Tibial artery (tissue), 4 donors: ENCODE data around the gene NDNF.

Experiments
- DNase-seq, 2 donors: peaks; one replicate each; pipeline ENCODE4 v3.0.0-alpha.2; 2019
- H3K27ac ChIP-seq, 2 donors: fragments of 200-600 bp; sonication (generic) in 1 of 2; 1 replicate in 1 of 2; 2 replicates in 1 of 2; pipeline ENCODE4 v1.5.1; 2018 to 2019; ENCODE audit warnings: mild to moderate bottlenecking in 1 of 2
- H3K27me3 ChIP-seq, 2 donors: fragments of 200-600 bp; sonication (generic) in 1 of 2; one replicate each; pipeline versions ENCODE4 v1.5.1 to v1.6.0; 2016 to 2019
- H3K36me3 ChIP-seq, 3 donors: fragments of 200-600 bp; sonication (generic) in 2 of 3; one replicate each; pipeline ENCODE4 v1.5.1; 2016 to 2019; ENCODE audit warnings: mild to moderate bottlenecking in 2 of 3
- H3K4me1 ChIP-seq, 4 donors: fragments of 200-600 bp; sonication (generic) in 2 of 4; 1 replicate in 3 of 4; 2 replicates in 1 of 4; pipeline ENCODE4 v1.5.1; 2016 to 2019
- H3K4me3 ChIP-seq, 2 donors: fragments of 200-600 bp; sonication (generic) in 1 of 2; 1 replicate in 1 of 2; 2 replicates in 1 of 2; pipeline ENCODE4 v1.5.1; 2018 to 2019; ENCODE audit warnings: mild to moderate bottlenecking in 2 of 2
- H3K9me3 ChIP-seq, 3 donors: fragments of 200-600 bp; sonication (generic) in 1 of 3; one replicate each; pipeline ENCODE4 v1.5.1; 2016 to 2019
- intact Hi-C: fragments of 100-400 bp; cut with DNase I; formaldehyde crosslinking; loops from one replicate; pipeline ENCODE4 v1.15.0; 2023; ENCODE audit warnings: low total_unique reads
- TF ChIP-seq, protein P1 (sequence below), 2 experiments: fragments of 200-600 bp in 1 of 2; fragments of 450-650 bp in 1 of 2; IDR thresholded peaks; one replicate each; pipeline ENCODE4 v1.5.1; 2017 to 2019; ENCODE audit warnings: antibody characterized with exemption in 2 of 2, mild to moderate bottlenecking in 1 of 2, moderate library complexity in 1 of 2

The NDNF gene

DNA sequence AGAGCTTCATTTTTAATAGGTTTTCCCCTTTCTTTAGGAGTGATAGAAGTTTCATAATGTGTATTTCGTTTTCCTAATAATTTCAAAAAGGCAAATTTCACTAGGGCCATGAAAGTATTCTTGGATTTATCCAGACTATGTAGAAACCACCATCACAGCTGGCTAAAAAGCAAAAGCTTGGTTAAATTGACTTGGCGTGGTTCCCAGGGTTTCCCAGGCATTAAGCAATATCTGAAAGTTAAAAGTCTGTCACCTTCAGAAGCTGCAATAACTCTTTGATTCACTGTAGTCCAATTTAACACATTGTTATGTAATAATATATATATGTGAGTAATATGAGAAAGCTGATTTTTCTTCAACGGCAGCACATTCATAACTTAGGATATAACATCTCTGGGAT lies 38.3 kb downstream of the NDNF start:
- TF ChIP-seq, protein P1, sequence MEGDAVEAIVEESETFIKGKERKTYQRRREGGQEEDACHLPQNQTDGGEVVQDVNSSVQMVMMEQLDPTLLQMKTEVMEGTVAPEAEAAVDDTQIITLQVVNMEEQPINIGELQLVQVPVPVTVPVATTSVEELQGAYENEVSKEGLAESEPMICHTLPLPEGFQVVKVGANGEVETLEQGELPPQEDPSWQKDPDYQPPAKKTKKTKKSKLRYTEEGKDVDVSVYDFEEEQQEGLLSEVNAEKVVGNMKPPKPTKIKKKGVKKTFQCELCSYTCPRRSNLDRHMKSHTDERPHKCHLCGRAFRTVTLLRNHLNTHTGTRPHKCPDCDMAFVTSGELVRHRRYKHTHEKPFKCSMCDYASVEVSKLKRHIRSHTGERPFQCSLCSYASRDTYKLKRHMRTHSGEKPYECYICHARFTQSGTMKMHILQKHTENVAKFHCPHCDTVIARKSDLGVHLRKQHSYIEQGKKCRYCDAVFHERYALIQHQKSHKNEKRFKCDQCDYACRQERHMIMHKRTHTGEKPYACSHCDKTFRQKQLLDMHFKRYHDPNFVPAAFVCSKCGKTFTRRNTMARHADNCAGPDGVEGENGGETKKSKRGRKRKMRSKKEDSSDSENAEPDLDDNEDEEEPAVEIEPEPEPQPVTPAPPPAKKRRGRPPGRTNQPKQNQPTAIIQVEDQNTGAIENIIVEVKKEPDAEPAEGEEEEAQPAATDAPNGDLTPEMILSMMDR (IDR thresholded peaks at IDR 0.05): no peak
- no peaks in the 10 kb centered on the region for H3K27me3 ChIP-seq
- intact Hi-C loops: no loop called here
- peaks cover 0 to 13% (median 0%) of the 10 kb centered on the region in 4 donors for H3K4me1 ChIP-seq
- H3K27ac ChIP-seq: no peak overlapping the region
- H3K9me3 ChIP-seq: no peaks in the 10 kb centered on the region
- peak in 1 of 2 donors; percentile 42 for DNase-seq
- peaks cover 0 to 6% (median 0%) of the 10 kb centered on the region in 3 donors for H3K36me3 ChIP-seq
- H3K4me3 ChIP-seq: no peak overlapping the region

DNA sequence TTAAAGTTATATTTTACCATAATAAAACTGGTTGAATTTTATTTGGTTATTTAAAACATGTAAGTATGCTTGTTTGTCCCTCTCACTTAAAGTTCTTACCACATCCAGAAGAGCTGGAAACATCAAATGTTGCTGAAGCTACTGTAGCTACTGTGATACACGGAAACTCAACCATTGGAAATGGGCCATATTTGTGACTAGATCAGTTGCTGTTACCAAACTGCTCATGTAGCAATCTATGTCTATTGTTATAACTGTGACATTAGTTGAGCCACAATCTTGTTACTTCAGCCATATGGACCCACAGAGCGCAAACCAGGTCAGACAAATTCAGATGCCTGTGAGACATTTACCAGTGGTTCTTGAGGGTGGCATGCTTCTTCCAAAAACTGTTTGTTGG lies 41.6 kb downstream of the NDNF start:
- DNase-seq: no peak
- H3K9me3 ChIP-seq: no peaks in the 10 kb centered on the region

DNA sequence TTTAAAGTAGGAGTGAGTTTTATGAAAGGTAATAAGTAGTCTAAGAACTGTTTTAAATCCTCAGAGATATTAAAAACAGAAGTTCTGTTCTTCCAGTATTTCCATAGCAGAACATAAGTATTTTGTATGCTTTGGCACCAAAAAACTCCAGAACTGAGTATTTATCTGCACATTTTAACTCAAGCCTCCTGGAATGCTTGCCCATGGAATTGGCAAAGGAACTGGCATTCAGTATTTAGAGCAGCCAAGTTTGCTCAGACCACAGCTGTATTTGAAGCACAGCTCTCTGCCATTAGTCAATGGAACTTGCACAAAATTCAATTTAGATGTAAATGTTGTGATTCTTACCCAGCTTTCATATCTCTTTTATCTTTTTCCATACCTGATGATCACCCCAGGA lies 42.2 kb downstream of the NDNF start:
- TF ChIP-seq, protein P1 (IDR thresholded peaks at IDR 0.05): no peak
- Histone ChIP-seq H3K4me1 (peaks cover 0 to 13% (median 0%) of the 10 kb centered on the region in 4 donors), H3K4me3 (no peak overlapping the region), H3K36me3 (no peaks in the 10 kb centered on the region), H3K27ac (no peak overlapping the region), H3K27me3 (no peaks in the 10 kb centered on the region), H3K9me3 (no peaks in the 10 kb centered on the region)
- no peak for DNase-seq
- intact Hi-C loops: no loop called here

More for the DNA sequence above, 41.6 kb downstream of the NDNF start:
- intact Hi-C loops: no loop called here
- no peaks in the 10 kb centered on the region for H3K36me3 ChIP-seq
- H3K4me1 ChIP-seq: peaks cover 0 to 13% (median 0%) of the 10 kb centered on the region in 4 donors
- H3K27ac ChIP-seq: no peak overlapping the region
- TF ChIP-seq, protein P1 (IDR thresholded peaks at IDR 0.05): no peak
- no peak overlapping the region for H3K4me3 ChIP-seq
- H3K27me3 ChIP-seq: no peaks in the 10 kb centered on the region

DNA sequence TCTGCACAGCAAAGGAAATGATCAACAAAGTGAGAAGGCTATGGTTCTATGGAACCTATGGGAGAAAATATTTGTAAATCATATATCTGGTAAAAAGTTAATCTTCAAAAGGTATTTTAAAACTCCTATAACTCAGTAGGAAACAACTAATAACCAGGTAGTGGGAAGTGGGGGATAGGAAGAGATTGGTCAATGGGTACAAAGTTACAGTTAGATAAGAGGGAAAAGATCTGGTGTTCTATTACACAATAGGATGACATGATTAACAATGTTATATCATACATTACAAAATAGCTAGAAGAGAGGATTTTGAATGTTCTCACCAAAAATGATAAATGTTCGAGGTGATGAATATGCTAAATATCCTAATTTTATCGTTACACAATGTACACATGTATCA lies 46.3 kb downstream of the NDNF start:
- no peak overlapping the region for H3K27ac ChIP-seq
- intact Hi-C loops: no loop called here
- TF ChIP-seq, protein P1 (IDR thresholded peaks at IDR 0.05): no peak
- no peak for DNase-seq
- H3K9me3 ChIP-seq: no peaks in the 10 kb centered on the region
- H3K36me3 ChIP-seq: no peaks in the 10 kb centered on the region
- H3K27me3 ChIP-seq: no peaks in the 10 kb centered on the region
- H3K4me1 ChIP-seq: peaks cover 0 to 13% (median 0%) of the 10 kb centered on the region in 4 donors
- H3K4me3 ChIP-seq: no peak overlapping the region

DNA sequence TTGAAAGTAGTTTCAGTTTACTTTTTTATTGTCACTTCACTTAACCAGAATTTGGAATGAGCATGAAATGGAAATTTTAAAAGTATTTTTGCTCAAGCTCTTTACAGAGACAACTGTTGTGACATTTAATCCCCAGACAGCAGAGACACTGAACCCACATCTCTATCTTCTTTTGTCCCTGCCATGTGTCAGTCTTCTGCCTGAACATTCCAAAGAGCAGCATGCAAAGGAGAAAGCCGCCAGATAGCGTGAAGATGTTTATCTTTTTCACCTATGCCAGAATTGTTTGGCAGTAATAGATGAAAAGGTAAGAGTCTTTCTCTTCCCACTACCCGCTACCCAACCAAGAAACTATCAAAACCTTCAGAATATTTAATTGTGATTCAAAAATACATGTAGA lies 46.8 kb downstream of the NDNF start:
- H3K27ac ChIP-seq: no peak overlapping the region
- TF ChIP-seq, protein P1 (IDR thresholded peaks at IDR 0.05): no peak

DNA sequence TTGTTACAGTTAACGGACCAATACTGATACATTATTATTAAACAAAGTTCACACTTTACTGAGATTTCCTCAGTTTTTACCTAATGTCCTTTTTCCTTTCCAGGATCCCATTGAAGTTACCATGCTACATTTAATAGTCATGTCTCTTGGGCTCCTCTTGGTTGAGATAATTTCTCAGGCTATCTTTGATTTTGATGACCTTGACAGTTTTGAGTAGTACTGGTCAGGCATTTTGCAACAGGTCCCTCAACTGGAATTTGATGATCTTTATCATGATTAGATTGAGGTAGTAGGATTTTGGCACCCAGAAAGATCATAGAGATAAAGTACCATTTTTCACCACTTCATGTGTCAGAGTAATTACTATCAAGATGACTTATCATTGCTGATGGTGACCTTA lies 53.8 kb downstream of the NDNF start:
- intact Hi-C loops: no loop called here
- TF ChIP-seq, protein P1 (IDR thresholded peaks at IDR 0.05): no peak
- H3K4me1 ChIP-seq: no peaks in the 10 kb centered on the region
- H3K36me3 ChIP-seq: no peaks in the 10 kb centered on the region
- H3K9me3 ChIP-seq: no peaks in the 10 kb centered on the region
- DNase-seq: no peak
- H3K27me3 ChIP-seq: no peaks in the 10 kb centered on the region
- H3K4me3 ChIP-seq: no peak overlapping the region
- no peak overlapping the region for H3K27ac ChIP-seq

More for the DNA sequence above, 46.8 kb downstream of the NDNF start:
- Histone ChIP-seq H3K36me3 (no peaks in the 10 kb centered on the region), H3K27me3 (no peaks in the 10 kb centered on the region), H3K4me3 (no peak overlapping the region), H3K9me3 (no peaks in the 10 kb centered on the region), H3K4me1 (peaks cover 0 to 11% (median 0%) of the 10 kb centered on the region in 4 donors)
- intact Hi-C loops: no loop called here
- DNase-seq: no peak
